ENCODE data around the gene RAB17.

DNA sequence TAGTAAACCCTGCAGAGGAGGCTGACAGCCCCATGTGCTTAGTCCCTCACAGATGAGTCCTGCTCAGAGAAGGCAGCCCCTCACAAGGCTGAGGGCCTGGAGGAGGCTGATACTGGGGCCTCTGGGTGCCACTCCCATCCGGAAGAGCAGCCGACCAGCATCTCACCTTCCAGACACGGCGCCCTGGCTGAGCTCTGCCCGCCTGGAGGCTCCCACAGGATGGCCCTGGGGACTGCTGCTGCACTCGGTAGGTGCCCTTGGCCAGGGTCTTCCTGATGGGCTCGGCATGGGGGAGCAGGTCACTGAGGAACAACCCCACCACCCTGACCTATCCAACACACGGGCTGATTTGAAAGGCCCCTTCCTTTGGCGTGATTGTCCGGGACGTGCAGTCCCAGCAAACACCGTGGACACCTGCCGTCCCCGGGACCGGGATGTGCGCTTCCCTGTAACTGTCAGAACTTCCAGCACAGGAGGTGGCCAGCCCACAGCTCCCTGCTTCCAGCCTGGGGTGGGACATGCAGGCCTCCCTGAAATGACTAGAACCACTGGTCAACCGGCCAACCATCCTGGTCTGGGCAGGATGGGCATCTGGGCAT, 64.9 kb downstream of the RAB17 start:
- TF ChIP-seq POLR2AphosphoS5 (IDR thresholded peaks at IDR 0.05; ENCODE audit: low read depth, low read length) (no peak), POLR2A (IDR thresholded peaks at IDR 0.05; ENCODE audit: low read depth, low read length) (no peak)
